HG02610 (cell line): ENCODE data around the gene AUTS2.

ENCODE experiments used
- ATAC-seq: cut with Tn5 transposase; IDR thresholded peaks from one replicate; pipeline ENCODE4 v1.9.1; 2021; ENCODE audit warnings: mild to moderate bottlenecking, moderate library complexity; ENCODE audit not compliant: unreplicated experiment

AUTS2 gene

GRCh38 chr7:70419526-70420380 lies 821.5 kb downstream of the AUTS2 start:
- ATAC-seq: no peak

GRCh38 chr7:70420381-70420662 lies 822.0 kb downstream of the AUTS2 start:
- ATAC-seq: no peak

- ATAC-seq: no peak
These were observed 823.0 kb downstream of the AUTS2 start for GRCh38 chr7:70421319-70421718.

GRCh38 chr7:70426249-70426880 lies 828.1 kb downstream of the AUTS2 start:
- ATAC-seq: peak; percentile 85

GRCh38 chr7:70432567-70433001 lies 834.3 kb downstream of the AUTS2 start:
- ATAC-seq: no peak

GRCh38 chr7:70434376-70434775 lies 836.1 kb downstream of the AUTS2 start:
- no peak for ATAC-seq

- ATAC-seq: no peak
These were observed 836.5 kb downstream of the AUTS2 start for GRCh38 chr7:70434821-70435220.

GRCh38 chr7:70435634-70436033 lies 837.4 kb downstream of the AUTS2 start:
- no peak for ATAC-seq

GRCh38 chr7:70436790-70437350 lies 838.6 kb downstream of the AUTS2 start:
- ATAC-seq: no peak

GRCh38 chr7:70439651-70440050 lies 841.4 kb downstream of the AUTS2 start:
- ATAC-seq: no peak

GRCh38 chr7:70446448-70447143 lies 848.3 kb downstream of the AUTS2 start:
- ATAC-seq: no peak

- no peak for ATAC-seq
These were observed 850.1 kb downstream of the AUTS2 start for GRCh38 chr7:70448312-70448906.

- no peak for ATAC-seq
These were observed 852.5 kb downstream of the AUTS2 start for GRCh38 chr7:70450731-70451130.

GRCh38 chr7:70455925-70456324 lies 857.6 kb downstream of the AUTS2 start:
- ATAC-seq: no peak

- peak; percentile 45 for ATAC-seq
These were observed 858.4 kb downstream of the AUTS2 start for GRCh38 chr7:70456719-70457118.

GRCh38 chr7:70457482-70457881 lies 859.2 kb downstream of the AUTS2 start:
- no peak for ATAC-seq

- ATAC-seq: no peak
These were observed 859.8 kb downstream of the AUTS2 start for GRCh38 chr7:70457883-70458680.

- ATAC-seq: no peak
These were observed 860.5 kb downstream of the AUTS2 start for GRCh38 chr7:70458745-70459144.

GRCh38 chr7:70459546-70459945 lies 861.3 kb downstream of the AUTS2 start:
- no peak for ATAC-seq

GRCh38 chr7:70460071-70460470 lies 861.8 kb downstream of the AUTS2 start:
- ATAC-seq: no peak
